Measurements from ENCODE around the gene RAD54L2. TPM values are rescaled to one million over a fixed set of nuclear protein-coding genes. Genes with fewer than 3 reads are reported as not detected.

RAD54L2 gene
- total RNA-seq, 1 donor from 2014 or later: 8.4 TPM

Other genes starting within 250 kb of the RAD54L2 start
- gene MANF, start 153.4 kb upstream of the RAD54L2 start, total RNA-seq: 41.1 TPM
- gene RBM15B, start 147.4 kb upstream of the RAD54L2 start, total RNA-seq: 9.9 TPM
- 15.1 TPM for gene DCAF1, start 38.7 kb upstream of the RAD54L2 start, total RNA-seq
- gene TEX264, start 132.5 kb downstream of the RAD54L2 start, total RNA-seq: 34.7 TPM
- gene GRM2, start 168.3 kb downstream of the RAD54L2 start, total RNA-seq: 0.08 TPM
- not detected for gene IQCF6, start 240.5 kb downstream of the RAD54L2 start, total RNA-seq